Endothelial cell of umbilical vein (primary cell): Measurements from ENCODE around the gene PIGZ. TPM values are rescaled to one million over a fixed set of nuclear protein-coding genes. Genes with fewer than 3 reads are reported as not detected.

ENCODE experiments used
- BruUV-seq: library from RNA; stranded (reverse); fragments of 400-500 nt; replicated peaks from 2 replicates; lab custom pipeline; 2021; lab: Mats Ljungman, UMichigan
- CTCF ChIA-PET: fragments of 300-600, 350-600 bp; sonication (Branson Sonifier 250); formaldehyde crosslinking; loops from one replicate; lab custom pipeline; 2021; ENCODE audit warnings: antibody characterized with exemption, inconsistent platforms; lab: Charles Lee
- POLR2A ChIA-PET: fragments of 300-600, 350-600 bp; sonication (Branson Sonifier 250); formaldehyde crosslinking; loops from one replicate; lab custom pipeline; 2021; ENCODE audit warnings: antibody characterized with exemption, inconsistent platforms; lab: Charles Lee
- DNase-seq: peaks from one replicate; pipeline ENCODE4 v3.0.0-alpha.2; 2011; ENCODE audit warnings: low read depth, low spot score
- FAIRE-seq: peaks from 2 replicates; lab custom pipeline; 2011; peaks lifted over from hg19 to GRCh38; lab: Jason Lieb, UNC
- H2AFZ ChIP-seq: 2 replicates; pipeline ENCODE4 v1.6.0; 2012; ENCODE audit warnings: low read depth, low read length, control low read depth, inconsistent platforms
- H3K27ac ChIP-seq: 2 replicates; pipeline ENCODE4 v1.5.1; 2011; ENCODE audit warnings: low read depth, mild to moderate bottlenecking, control low read depth, low read length, moderate library complexity; ENCODE audit not compliant: insufficient read depth
- H3K27me3 ChIP-seq, 2 experiments: 2 replicates each; pipeline versions ENCODE4 v1.6.0 to v1.6.1; 2011; ENCODE audit warnings: low read length in 2 of 2, mixed read lengths in 1 of 2; ENCODE audit not compliant: control insufficient read depth in 2 of 2, insufficient read depth in 2 of 2
- H3K36me3 ChIP-seq, 2 experiments: 2 replicates in 1 of 2; 3 replicates in 1 of 2; pipeline ENCODE4 v1.5.1; 2011; ENCODE audit warnings: low read length in 2 of 2, mild to moderate bottlenecking in 1 of 2, moderate library complexity in 1 of 2; ENCODE audit not compliant: control insufficient read depth in 2 of 2, insufficient read depth in 2 of 2; ENCODE audit errors: extremely low read depth in 1 of 2
- H3K4me1 ChIP-seq: 3 replicates; pipeline ENCODE4 v1.5.1; 2011; ENCODE audit warnings: mild to moderate bottlenecking, low read length; ENCODE audit not compliant: control insufficient read depth, insufficient read depth; ENCODE audit errors: extremely low read depth
- H3K4me2 ChIP-seq: 2 replicates; pipeline ENCODE4 v1.6.1; 2011; ENCODE audit warnings: low read length, control low read depth, mixed read lengths; ENCODE audit not compliant: insufficient read depth
- H3K4me3 ChIP-seq, 3 experiments: fragments of 200-600 bp in 1 of 3; sonication (generic), shearing (Covaris generic) in 1 of 3; replicated peaks in 1 of 3; 2 replicates each; pipeline ENCODE4 v1.5.1; 2011 to 2016; ENCODE audit warnings: control low read depth in 3 of 3, low read length in 3 of 3, mild to moderate bottlenecking in 2 of 3, inconsistent platforms in 1 of 3, low read depth in 1 of 3, moderate library complexity in 1 of 3; ENCODE audit not compliant: insufficient read depth in 1 of 3
- H3K79me2 ChIP-seq: 2 replicates; pipeline ENCODE4 v1.6.0; 2012; ENCODE audit warnings: low read length, inconsistent platforms; ENCODE audit not compliant: control insufficient read depth, insufficient read depth
- H3K9ac ChIP-seq: replicated peaks from 2 replicates; pipeline ENCODE3; 2011; ENCODE audit warnings: low read length, control low read depth; ENCODE audit not compliant: insufficient read depth; ENCODE audit errors: extremely low read depth
- H3K9me1 ChIP-seq: replicated peaks from 3 replicates; pipeline ENCODE4 v1.6.0; 2011; ENCODE audit warnings: mild to moderate bottlenecking, low read length; ENCODE audit not compliant: control insufficient read depth, insufficient read depth; ENCODE audit errors: extremely low read depth
- H3K9me3 ChIP-seq: replicated peaks from 2 replicates; pipeline ENCODE4 v1.5.1; 2012; ENCODE audit warnings: low read length, inconsistent platforms; ENCODE audit not compliant: control insufficient read depth, insufficient read depth
- H4K20me1 ChIP-seq: replicated peaks from 2 replicates; pipeline ENCODE3; 2011; ENCODE audit warnings: mild to moderate bottlenecking, low read length; ENCODE audit not compliant: control insufficient read depth, insufficient read depth; ENCODE audit errors: extremely low read depth
- CTCF ChIP-seq, 2 donors: IDR thresholded peaks; 1 replicate in 1 of 2; 2 replicates in 1 of 2; pipeline ENCODE4 v1.5.1; 2011; ENCODE audit warnings: low read length in 2 of 2, mild to moderate bottlenecking in 2 of 2, moderate library complexity in 2 of 2, control low read depth in 1 of 2, inconsistent platforms in 1 of 2, low read depth in 1 of 2; ENCODE audit not compliant: insufficient read depth in 1 of 2; ENCODE audit errors: extremely low read depth in 1 of 2
- EZH2 ChIP-seq: IDR thresholded peaks from 2 replicates; pipeline ENCODE4 v1.6.1; 2012; ENCODE audit warnings: borderline replicate concordance, low read depth, mild to moderate bottlenecking, moderate library complexity, low read length, inconsistent platforms; ENCODE audit not compliant: severe bottlenecking
- FOS ChIP-seq: IDR thresholded peaks from 2 replicates; pipeline ENCODE4 v1.6.1; 2011; ENCODE audit warnings: mild to moderate bottlenecking, low read length, moderate library complexity, borderline replicate concordance; ENCODE audit not compliant: insufficient read depth
- GATA2 ChIP-seq: IDR thresholded peaks from 2 replicates; pipeline ENCODE4 v1.7.0; 2011; ENCODE audit warnings: low read depth, mild to moderate bottlenecking, moderate library complexity, mixed read lengths, low read length; ENCODE audit not compliant: insufficient read length, insufficient read depth
- JUN ChIP-seq: IDR thresholded peaks from 2 replicates; pipeline ENCODE4 v1.6.1; 2011; ENCODE audit warnings: borderline replicate concordance, low read depth; ENCODE audit not compliant: insufficient read length, insufficient read depth
- MYC ChIP-seq: IDR thresholded peaks from one replicate; pipeline ENCODE4 v1.6.1; 2011; ENCODE audit warnings: mild to moderate bottlenecking, low read depth, low read length
- POLR2A ChIP-seq: IDR thresholded peaks from 2 replicates; pipeline ENCODE4 v1.6.1; 2012; ENCODE audit warnings: low read depth, mild to moderate bottlenecking, control low read depth, low read length
- POLR2AphosphoS5 ChIP-seq: IDR thresholded peaks from 2 replicates; pipeline ENCODE4 v1.6.1; 2012; ENCODE audit warnings: low read depth, mild to moderate bottlenecking, control low read depth, low read length, moderate library complexity; ENCODE audit not compliant: insufficient read depth
- dilution Hi-C: fragments of 300-500 bp; cut with MboI; formaldehyde crosslinking; loops from one replicate; pipeline ENCODE4 v1.15.0; 2019; ENCODE audit warnings: low sequenced_read_pairs; ENCODE audit not compliant: extremely low pct_ligation_motif_present
- intact Hi-C: fragments of 100-400 bp; cut with micrococcal nuclease; formaldehyde crosslinking; loops from one replicate; pipeline ENCODE4 v1.10.0; 2022
- polyA plus RNA-seq, 4 experiments: library from polyadenylated mRNA; depleted of rRNA in 3 of 4; stranded (reverse) in 3 of 4; unstranded in 1 of 4; fragments of >200 nt; gene quantifications; 2 replicates each; pipeline versions ENCODE4 v1.2.1 to v1.2.3, GENCODE V29; 2011 to 2012; ENCODE audit warnings: missing spikeins in 1 of 4
- total RNA-seq: library from RNA; stranded (reverse); gene quantifications from 2 replicates; pipeline ENCODE4 v1.2.3, GENCODE V29; 2021
- TF ChIP-seq, protein P1 (sequence below): IDR thresholded peaks from 2 replicates; pipeline ENCODE4 v1.6.1; 2011; ENCODE audit not compliant: insufficient read depth, insufficient read length

PIGZ gene
- total and polyA plus RNA-seq, 2 donors (not counting 3 experiments of a cell fraction or from before 2014, with no cell fraction given): 6.0 to 6.5 TPM

DNA sequence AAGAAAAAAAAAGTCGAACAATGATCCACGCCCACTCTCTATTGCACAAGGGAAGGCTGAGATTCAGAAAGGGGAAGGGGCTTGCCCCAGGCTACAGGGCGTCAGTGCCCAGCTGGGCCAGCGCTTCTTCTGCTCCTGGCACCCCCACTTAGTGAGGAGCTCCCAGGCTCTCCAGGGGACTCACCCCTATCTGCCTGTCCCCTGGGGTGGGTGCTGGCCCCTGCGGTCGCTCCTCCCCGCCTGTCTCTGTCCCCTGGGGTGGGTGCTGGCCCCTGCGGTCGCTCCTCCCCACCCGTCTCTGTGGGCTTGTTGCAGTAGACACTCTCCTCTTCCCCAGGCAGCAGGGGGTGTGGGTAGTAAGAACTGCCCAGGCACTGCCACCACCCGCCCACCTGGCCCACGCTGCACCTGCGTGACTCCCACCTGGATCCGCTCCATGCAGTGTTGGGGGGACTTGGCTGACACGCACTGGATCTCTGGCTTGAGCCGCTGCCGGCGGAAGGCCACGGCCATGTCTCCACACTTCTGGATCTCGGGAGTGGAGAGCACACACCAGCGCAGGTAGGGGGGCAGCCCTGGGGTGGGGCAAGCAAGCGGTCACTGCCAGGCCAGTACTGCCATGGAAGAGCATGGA is 46.4 kb upstream of the PIGZ start:
- H2AFZ ChIP-seq: no peak overlapping the region
- DNase-seq (no peak), FAIRE-seq (no peak)
- H3K9me1 ChIP-seq: no peaks in the 10 kb centered on the region
- H3K9me3 ChIP-seq: no peaks in the 10 kb centered on the region
- no peaks in the 10 kb centered on the region for H3K79me2 ChIP-seq
- ChIA-PET CTCF (no interaction called here), POLR2A (no interaction called here)
- no TSS peak for BruUV-seq
- H3K4me3 ChIP-seq: no peak overlapping the region
- H3K27me3 ChIP-seq: peaks cover 4 to 16% of the 10 kb centered on the region in 2 experiments
- dilution Hi-C loops (no loop called here), intact Hi-C loops (no loop called here)
- TF ChIP-seq POLR2AphosphoS5: no peak
- no peak for TF ChIP-seq MYC
- TF ChIP-seq EZH2: no peak
- TF ChIP-seq GATA2: no peak
- TF ChIP-seq, protein P1, sequence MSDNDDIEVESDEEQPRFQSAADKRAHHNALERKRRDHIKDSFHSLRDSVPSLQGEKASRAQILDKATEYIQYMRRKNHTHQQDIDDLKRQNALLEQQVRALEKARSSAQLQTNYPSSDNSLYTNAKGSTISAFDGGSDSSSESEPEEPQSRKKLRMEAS: no peak
- no peak for TF ChIP-seq JUN
- no peak for TF ChIP-seq POLR2A
- TF ChIP-seq FOS: no peak
- TF ChIP-seq CTCF (IDR thresholded peaks at IDR 0.05; ENCODE audit: extremely low read depth in 1 of 2, insufficient read depth in 1 of 2, low read depth in 1 of 2, low read length in 2 of 2): no peak
- no peak overlapping the region for H3K9ac ChIP-seq
- H3K27ac ChIP-seq: no peak overlapping the region
- H3K4me1 ChIP-seq: no peaks in the 10 kb centered on the region
- H3K4me2 ChIP-seq: no peak overlapping the region
- H4K20me1 ChIP-seq: no peaks in the 10 kb centered on the region
- no peaks in the 10 kb centered on the region for H3K36me3 ChIP-seq
